Ovary (tissue), 9 donors: ENCODE data around the gene ZBTB1. TPM values are rescaled to one million over a fixed set of nuclear protein-coding genes. Genes with fewer than 3 reads are reported as not detected.
A peak's percentile ranks its signal among the peaks of the same experiment; 100 is the strongest.

Experiments used
- DNase-seq, 5 donors: peaks; one replicate each; pipeline ENCODE4 v3.0.0-alpha.2; 2019 to 2020
- H3K27ac ChIP-seq, 2 donors: fragments of 200-600 bp; one replicate each; pipeline versions ENCODE4 v1.5.1 to v1.8.0; 2019 to 2022
- H3K27me3 ChIP-seq: fragments of 200-600 bp; one replicate; pipeline ENCODE4 v1.8.0; 2022
- H3K36me3 ChIP-seq: fragments of 200-600 bp; sonication (generic); one replicate; pipeline ENCODE4 v1.5.1; 2019
- H3K4me1 ChIP-seq: one replicate; pipeline ENCODE4 v1.8.1; 2013; ENCODE audit warnings: mild to moderate bottlenecking, moderate library complexity; ENCODE audit not compliant: insufficient read depth
- H3K4me3 ChIP-seq: fragments of 200-600 bp; sonication (generic); one replicate; pipeline ENCODE4 v1.5.1; 2017
- H3K9me3 ChIP-seq, 2 donors: fragments of 200-600 bp in 1 of 2; sonication (generic) in 1 of 2; one replicate each; pipeline versions ENCODE4 v1.5.1 to v1.8.1; 2013 to 2019; ENCODE audit warnings: mild to moderate bottlenecking in 1 of 2, moderate library complexity in 1 of 2
- EP300 ChIP-seq: sonication (generic); formaldehyde crosslinking; IDR thresholded peaks from one replicate; pipeline ENCODE4 v1.6.1; 2017; ENCODE audit warnings: antibody characterized with exemption
- POLR2A ChIP-seq: fragments of 450-650 bp; IDR thresholded peaks from one replicate; pipeline ENCODE4 v1.6.1; 2017; ENCODE audit warnings: antibody characterized with exemption, mild to moderate bottlenecking, moderate library complexity
- WGBS, 3 donors: extraction: QIAGEN DNeasy Blood & Tissue Kit in 1 of 3; methylation state at CpG; one replicate each; pipeline versions ENCODE4 v1.1.5 to v1.1.7; 2013 to 2017; 5-methylcytosine and 5-hydroxymethylcytosine counted together
- intact Hi-C, 4 donors: fragments of 100-400 bp; cut with DNase I; formaldehyde crosslinking; loops; one replicate each; pipeline versions ENCODE4 v1.11.0 to v1.15.1; 2022 to 2023
- polyA plus RNA-seq, 2 donors: library from polyadenylated mRNA; stranded (reverse); fragments of 200-250 nt in 1 of 2; fragments of 350-450 nt in 1 of 2; fragmentation: Illumina TruSeq in 1 of 2; extraction: RNeasy Lipid Tissue Mini Kit (QIAGEN cat#74804) in 1 of 2; gene quantifications; one replicate each; pipeline ENCODE4 v1.2.3, GENCODE V29; 2013 to 2014
- total RNA-seq, 7 donors: library from RNA; depleted of rRNA in 2 of 7; stranded (reverse); fragments of >200 nt in 2 of 7; fragmentation: NEBNext Ultra II Directional in 3 of 7; extraction: Animal tissue kit (Norgen Biotek cat#: 25700) in 3 of 7; gene quantifications; one replicate each; pipeline versions ENCODE4 v1.1.0 to v1.2.4, GENCODE V29; 2016 to 2023
- TF ChIP-seq, protein P1 (sequence below), 3 donors: fragments of 450-650 bp in 2 of 3; fragments of 200-600 bp in 1 of 3; IDR thresholded peaks; one replicate each; pipeline versions ENCODE4 v1.5.1 to v1.8.0; 2016 to 2022; ENCODE audit warnings: antibody characterized with exemption in 3 of 3, mild to moderate bottlenecking in 1 of 3
- donor health status: DM: no; HTN: no; CAD: no; lungs with moderate emphysema.
- donor health status: DM: no; HTN: no; CAD: no.
- donor health status: Bipolar disorder and iron deficiency.
- donor health status: DM: yes; HTN: yes; CAD: no.
- donor health status: DM: no; HTN: no; CAD: no.
- donor health status: DM: yes; HTN: yes; CAD: no.

The ZBTB1 gene
- total and polyA plus RNA-seq, 9 donors: 13.0 to 35.8 (median 33.7) TPM

DNA sequence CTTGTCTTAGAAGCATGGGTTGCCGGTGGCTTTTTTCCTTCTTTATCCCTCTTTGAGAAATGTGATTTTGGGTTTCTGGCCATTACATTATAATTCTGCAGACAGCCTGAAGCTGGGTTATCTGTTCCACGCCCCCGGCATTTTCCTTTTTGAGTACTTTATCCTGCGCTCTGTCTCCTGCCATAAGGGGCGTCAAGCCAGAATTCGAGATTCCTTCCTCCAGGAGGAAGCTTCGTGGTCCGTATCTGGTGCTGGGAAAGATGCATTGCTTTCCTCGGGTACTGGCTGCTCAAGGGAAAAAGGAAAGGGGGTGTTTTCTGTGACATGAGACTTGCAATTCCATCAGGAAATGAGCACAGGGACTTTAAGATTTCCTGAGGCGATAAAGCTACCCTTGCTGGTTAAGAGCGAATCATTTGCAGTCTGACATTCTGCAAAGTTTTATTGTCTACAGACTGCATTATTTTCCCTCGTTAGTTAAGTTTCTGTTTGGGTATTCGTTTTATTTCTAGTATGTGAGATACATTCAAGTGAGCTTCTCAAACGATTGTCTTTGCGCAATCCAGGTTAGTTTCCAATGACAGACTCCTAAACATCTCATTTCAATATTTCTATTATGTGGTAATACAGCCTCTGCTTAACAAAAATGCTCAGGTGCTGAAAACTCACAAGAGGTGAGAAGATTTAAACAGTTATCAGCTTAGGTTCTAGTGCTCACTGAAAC, 38.6 kb upstream of the ZBTB1 start:
- H3K27me3 ChIP-seq: no peaks in the 10 kb centered on the region
- peaks cover 2% of the 10 kb centered on the region for H3K4me1 ChIP-seq
- intact Hi-C loops: no loop called here
- DNase-seq: peak in 4 of 5 donors; percentile 34 to 47 (median 40)
- H3K36me3 ChIP-seq: no peaks in the 10 kb centered on the region
- H3K27ac ChIP-seq: peak overlapping the region in 1 of 2 donors; percentile 33
- WGBS, 3 donors: 5 to 7% (median 7%) methylated on average over 15 of the region's 15 CpGs
- no peak for TF ChIP-seq POLR2A
- TF ChIP-seq, protein P1, sequence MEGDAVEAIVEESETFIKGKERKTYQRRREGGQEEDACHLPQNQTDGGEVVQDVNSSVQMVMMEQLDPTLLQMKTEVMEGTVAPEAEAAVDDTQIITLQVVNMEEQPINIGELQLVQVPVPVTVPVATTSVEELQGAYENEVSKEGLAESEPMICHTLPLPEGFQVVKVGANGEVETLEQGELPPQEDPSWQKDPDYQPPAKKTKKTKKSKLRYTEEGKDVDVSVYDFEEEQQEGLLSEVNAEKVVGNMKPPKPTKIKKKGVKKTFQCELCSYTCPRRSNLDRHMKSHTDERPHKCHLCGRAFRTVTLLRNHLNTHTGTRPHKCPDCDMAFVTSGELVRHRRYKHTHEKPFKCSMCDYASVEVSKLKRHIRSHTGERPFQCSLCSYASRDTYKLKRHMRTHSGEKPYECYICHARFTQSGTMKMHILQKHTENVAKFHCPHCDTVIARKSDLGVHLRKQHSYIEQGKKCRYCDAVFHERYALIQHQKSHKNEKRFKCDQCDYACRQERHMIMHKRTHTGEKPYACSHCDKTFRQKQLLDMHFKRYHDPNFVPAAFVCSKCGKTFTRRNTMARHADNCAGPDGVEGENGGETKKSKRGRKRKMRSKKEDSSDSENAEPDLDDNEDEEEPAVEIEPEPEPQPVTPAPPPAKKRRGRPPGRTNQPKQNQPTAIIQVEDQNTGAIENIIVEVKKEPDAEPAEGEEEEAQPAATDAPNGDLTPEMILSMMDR (IDR thresholded peaks at IDR 0.05): peak in 1 of 3 donors; percentile 6
- H3K4me3 ChIP-seq: peak overlapping the region; percentile 73
- no peaks in the 10 kb centered on the region for H3K9me3 ChIP-seq

DNA sequence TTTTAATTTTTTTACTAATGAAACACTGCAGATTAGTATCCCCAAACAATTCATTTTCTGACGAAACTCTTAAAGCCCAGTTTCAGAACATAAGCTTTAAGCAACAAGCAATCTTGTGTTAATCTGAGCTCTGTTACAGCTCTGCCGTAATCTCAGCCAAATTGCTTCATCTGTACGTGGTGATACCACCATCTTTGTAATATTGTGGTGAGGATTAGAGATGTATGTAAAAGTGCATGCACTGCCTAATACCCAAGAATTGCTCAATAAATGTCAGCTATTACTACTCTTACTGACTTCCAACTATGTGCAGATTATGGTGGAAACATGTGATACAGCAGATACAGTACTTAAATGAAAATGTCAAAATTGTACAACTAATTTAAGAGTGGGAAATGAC, 37.5 kb upstream of the ZBTB1 start:
- Histone ChIP-seq H3K36me3 (no peaks in the 10 kb centered on the region), H3K4me3 (no peak overlapping the region), H3K27me3 (no peaks in the 10 kb centered on the region), H3K9me3 (no peaks in the 10 kb centered on the region), H3K27ac (no peak overlapping the region), H3K4me1 (peaks cover 2% of the 10 kb centered on the region)
- 88 to 92% (median 89%) methylated on average over 3 of the region's 3 CpGs for WGBS, 3 donors
- intact Hi-C loops: no loop called here
- TF ChIP-seq, protein P1 (IDR thresholded peaks at IDR 0.05): no peak
- TF ChIP-seq EP300: no peak
- TF ChIP-seq POLR2A: no peak
- no peak for DNase-seq

DNA sequence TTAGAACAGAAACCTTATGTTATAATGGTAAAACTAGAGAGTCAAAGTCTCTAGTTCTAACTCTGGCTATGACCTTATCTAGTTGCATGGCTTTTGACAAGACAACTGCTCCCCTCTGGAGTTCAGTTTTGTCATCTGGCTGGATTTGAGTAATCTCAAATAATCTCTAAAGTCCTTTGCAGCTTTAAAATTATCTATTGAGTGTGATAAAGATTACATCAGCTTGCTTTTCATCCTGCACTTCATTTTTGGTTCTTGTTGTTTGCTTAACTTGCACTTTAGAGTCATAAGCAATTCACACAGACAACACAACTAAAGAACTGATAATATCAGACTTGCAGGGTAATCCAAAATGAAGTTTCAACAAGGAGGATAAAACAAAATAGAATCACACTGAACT, 37.0 kb upstream of the ZBTB1 start:
- H3K27ac ChIP-seq: no peak overlapping the region
- no peaks in the 10 kb centered on the region for H3K27me3 ChIP-seq
- H3K4me3 ChIP-seq: no peak overlapping the region
- H3K4me1 ChIP-seq: peaks cover 2% of the 10 kb centered on the region
- intact Hi-C loops: no loop called here
- TF ChIP-seq, protein P1 (IDR thresholded peaks at IDR 0.05): no peak
- no peak for TF ChIP-seq EP300
- no peak for TF ChIP-seq POLR2A
- DNase-seq: no peak
- H3K36me3 ChIP-seq: no peaks in the 10 kb centered on the region
- H3K9me3 ChIP-seq: no peaks in the 10 kb centered on the region

DNA sequence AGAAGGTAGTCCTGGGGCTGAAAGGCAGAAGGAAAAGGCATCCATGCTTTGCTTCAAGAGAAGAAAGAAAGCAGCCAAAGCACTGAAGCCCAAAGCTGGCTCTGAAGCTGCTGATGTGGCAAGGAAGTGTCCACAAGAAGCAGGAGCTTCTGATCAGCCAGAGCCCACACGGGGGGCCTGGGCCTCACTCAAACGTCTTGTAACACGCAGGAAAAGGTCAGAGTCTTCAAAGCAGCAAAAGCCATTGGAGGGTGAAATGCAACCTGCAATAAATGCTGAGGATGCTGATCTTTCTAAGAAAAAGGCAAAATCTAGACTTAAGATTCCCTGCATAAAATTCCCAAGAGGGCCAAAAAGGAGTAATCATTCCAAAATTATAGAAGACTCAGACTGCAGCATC, 36.1 kb upstream of the ZBTB1 start:
- intact Hi-C loops: no loop called here
- H3K4me3 ChIP-seq: no peak overlapping the region
- WGBS, 3 donors: 68 to 79% (median 72%) methylated on average over 3 of the region's 3 CpGs
- TF ChIP-seq, protein P1 (IDR thresholded peaks at IDR 0.05): no peak
- TF ChIP-seq POLR2A: no peak
- TF ChIP-seq EP300: no peak
- no peak overlapping the region for H3K27ac ChIP-seq
- no peak for DNase-seq
- no peaks in the 10 kb centered on the region for H3K9me3 ChIP-seq
- peaks cover 2% of the 10 kb centered on the region for H3K4me1 ChIP-seq
- H3K36me3 ChIP-seq: no peaks in the 10 kb centered on the region
- no peaks in the 10 kb centered on the region for H3K27me3 ChIP-seq
